ENCODE measurements around the gene OR10C1.
"Not testable (repeated sequence)": the region's sequence is repeated elsewhere in the genome, so short reads cannot be mapped to it uniquely, and the experiment has no call there.

Gene OR10C1, protein sequence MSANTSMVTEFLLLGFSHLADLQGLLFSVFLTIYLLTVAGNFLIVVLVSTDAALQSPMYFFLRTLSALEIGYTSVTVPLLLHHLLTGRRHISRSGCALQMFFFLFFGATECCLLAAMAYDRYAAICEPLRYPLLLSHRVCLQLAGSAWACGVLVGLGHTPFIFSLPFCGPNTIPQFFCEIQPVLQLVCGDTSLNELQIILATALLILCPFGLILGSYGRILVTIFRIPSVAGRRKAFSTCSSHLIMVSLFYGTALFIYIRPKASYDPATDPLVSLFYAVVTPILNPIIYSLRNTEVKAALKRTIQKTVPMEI

DNA sequence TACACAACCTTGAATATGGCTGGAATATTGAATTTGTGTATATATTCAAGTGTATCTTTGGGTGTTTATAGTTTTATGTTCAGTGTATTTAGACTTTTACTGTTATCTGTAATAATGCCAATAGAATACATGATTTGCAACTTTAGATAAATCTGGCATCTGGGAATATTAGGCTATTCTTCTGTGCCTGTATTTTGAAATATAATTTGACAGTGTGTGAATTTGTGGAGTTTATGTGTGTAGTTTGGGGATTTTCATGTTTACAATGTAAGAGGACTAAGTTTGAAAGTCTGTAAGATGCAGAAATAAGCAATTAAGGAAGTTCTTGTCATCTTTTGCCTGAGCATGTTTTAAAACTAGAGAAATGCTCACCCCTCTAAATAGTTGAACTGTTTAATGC, at the start of gene OR10C1:
Gene OR10C1 (plus strand): TSS at position 301 of the 400 bp plus-strand sequence. CDS start 710 bp downstream, outside the sequence.
- in situ Hi-C loops (cut with MboI; ENCODE audit: low sequenced_read_pairs), result no loop called here

DNA sequence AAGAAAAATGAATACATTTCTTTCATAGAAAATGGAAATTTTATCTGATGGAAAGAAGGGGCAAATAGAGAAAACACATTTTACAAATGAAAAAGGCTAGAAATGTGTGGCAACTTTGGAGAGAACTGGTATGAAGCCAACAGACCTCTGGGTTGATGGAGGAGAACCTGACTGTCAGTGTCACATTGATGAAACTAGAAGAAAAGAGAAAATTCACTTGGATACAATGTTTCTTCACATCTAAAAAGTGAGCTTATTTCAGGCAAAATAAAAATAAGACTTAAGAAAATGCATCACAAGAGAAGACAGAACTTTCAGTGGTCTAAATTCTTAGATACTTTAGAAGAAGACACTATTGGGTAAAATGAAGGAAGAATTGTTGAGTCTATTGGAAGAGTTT, 43.8 kb upstream of the OR10C1 start, which contains the start of gene OR12D2:
Gene OR12D2 (plus strand): TSS at position 301 of the 400 bp plus-strand sequence. CDS start 1,069 bp downstream, outside the sequence.
- in situ Hi-C loops (cut with MboI; ENCODE audit: low sequenced_read_pairs), result no loop called here

DNA sequence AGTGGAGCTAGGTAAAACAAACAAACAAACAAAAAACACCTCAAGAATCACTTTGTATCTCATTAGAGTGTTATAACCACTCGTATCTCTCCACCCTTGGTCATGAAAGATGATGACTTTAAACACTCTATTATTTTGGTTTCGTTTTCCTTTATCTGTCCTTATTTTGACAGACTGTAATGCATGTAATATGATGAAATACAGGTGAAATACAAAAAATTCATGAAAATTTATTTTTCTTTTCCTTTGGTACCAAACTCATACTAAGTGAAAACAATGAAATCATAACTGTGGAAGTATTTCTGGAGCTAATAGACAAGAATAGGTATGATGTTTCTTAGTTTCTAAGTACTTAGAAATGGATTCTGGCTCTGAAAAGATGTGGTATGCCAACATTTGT, 39.6 kb upstream of the OR10C1 start:
- in situ Hi-C loops (cut with MboI; ENCODE audit: low sequenced_read_pairs), result no loop called here

DNA sequence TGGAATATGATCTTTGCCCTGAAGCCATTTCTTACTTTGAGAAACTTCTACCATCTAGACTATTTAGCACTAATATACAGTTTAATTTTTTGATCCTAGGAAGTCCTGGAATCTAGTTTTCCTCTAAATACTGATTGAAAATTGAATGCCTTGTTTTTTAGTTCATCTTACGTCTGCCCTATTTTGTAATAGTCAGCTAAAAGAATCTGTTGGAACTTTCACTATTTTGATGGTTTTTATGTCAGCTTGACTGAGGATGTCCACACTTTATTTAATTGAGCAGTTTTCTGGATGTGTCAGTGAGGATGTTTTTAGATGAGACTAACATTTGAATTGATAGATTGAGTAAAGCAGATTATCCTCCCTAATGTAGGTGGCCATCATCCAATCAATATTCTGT, 35.3 kb upstream of the OR10C1 start:
- in situ Hi-C loops (cut with MboI; ENCODE audit: low sequenced_read_pairs), result no loop called here

DNA sequence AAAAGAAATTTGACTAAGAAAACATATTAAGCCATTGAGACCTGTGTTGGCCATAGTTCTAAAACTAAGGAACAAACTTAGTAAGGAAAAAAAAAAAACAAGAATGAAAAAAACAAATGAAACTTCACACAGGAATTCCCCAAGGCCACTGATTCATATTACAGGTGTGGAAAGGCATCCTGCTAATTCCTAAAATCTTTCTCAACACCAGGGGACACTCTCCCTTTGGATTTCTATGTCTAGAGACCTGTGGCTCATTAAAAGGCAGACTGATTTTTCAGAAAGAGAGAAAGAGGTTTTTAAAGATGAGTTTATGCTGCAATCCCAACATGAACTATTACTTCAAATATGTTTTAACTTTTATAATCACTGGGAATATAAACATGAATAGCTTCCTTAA, 24.5 kb upstream of the OR10C1 start, which contains the start of gene OR12D1:
Gene OR12D1 (plus strand): TSS at position 341 of the 400 bp plus-strand sequence.
- in situ Hi-C loops (cut with MboI; ENCODE audit: low sequenced_read_pairs), result no loop called here

DNA sequence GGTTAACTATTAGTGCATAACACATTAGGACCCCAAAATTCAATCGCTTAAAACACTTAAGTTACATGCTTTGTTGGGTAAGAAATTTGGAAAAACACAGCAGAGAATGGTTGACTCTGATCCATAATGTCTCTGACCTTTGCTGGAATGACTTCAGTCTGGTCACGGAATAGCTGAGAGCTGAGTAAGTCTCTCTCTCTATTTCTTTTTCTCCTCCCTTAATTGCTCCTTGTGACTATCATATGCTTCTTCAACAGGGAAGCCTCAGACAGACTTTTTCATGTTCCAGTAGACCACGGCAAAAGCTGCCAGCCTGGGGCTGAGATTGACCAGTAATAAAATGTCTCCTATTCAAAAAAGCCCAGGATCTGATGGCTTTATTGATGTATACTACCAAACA, 19.6 kb upstream of the OR10C1 start:
- in situ Hi-C loops (cut with MboI; ENCODE audit: low sequenced_read_pairs), result no loop called here

DNA sequence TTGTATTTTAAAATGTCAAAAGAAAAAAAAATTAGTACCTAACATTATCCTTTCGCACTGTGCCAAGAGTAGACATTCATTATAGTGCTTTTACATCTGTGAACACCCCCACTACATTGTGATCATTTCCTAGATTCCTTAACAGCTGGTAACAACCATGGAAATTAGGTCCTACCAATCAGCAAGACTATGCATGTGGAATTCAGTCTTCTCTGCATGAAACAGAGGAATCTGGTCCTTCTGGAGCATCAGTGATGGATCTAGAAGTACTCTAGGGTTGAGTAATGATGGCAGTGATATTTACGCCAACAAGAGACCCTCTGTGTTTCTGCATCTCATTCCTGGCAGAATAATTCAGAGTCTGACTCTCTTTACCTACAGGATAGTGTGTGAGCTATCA, 14.9 kb upstream of the OR10C1 start:
- in situ Hi-C loops (cut with MboI; ENCODE audit: low sequenced_read_pairs), result no loop called here

DNA sequence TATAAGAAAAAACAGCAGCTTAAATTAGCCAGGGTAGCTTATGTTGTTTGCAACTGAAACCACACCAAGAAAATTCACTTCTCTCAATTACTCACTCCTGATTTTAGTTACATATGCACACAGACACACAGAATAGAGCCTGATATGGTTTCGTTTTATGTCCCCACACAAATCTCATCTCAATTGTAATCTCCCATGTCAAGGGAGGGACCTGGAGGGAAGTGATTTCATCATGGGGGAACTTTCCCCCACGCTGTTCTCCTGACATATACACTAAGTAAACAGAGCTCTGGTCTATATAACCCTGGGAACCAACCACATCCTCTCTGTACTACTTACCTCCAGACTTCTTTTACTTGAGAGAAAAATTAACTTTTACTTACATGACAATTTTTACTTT, 14.5 kb upstream of the OR10C1 start:
- in situ Hi-C loops (cut with MboI; ENCODE audit: low sequenced_read_pairs), result no loop called here

DNA sequence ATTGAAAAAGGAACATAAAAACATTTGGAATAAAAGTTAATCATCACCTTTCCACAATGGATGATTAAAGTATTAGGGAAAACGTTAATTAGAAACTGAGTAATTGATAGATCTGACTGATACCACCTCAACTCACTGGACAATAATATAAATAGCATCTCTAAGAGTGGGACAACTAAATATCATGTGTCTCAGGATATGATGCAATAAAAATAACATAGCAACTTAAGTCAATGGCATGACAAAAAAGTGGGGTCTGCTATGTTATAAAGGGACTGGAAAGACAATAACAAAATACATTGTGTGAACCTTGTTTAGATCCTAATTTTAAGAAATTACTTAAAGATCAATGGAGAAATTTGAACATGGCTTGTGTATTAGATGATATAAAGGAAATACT, 14.0 kb upstream of the OR10C1 start:
- in situ Hi-C loops (cut with MboI; ENCODE audit: low sequenced_read_pairs), result no loop called here

DNA sequence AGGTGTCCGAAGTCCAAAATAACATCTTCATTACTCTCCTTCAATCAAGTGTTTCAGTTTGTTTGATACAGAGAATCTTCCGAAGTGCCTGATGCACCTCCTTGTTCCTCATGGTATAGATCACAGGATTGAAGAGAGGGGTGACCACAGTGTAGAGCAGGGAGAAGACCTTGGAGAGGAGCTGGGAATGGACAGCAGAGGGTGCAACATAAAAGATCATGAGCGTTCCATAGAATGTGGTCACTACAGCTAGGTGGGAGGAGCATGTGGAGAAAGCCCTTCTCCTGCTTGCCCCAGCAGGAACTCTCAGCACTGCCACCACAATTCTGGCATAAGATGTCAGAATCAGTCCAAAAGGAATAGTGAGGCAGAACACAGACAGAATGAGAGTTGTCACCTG, 12.5 kb upstream of the OR10C1 start:
- in situ Hi-C loops (cut with MboI; ENCODE audit: low sequenced_read_pairs), result no loop called here

DNA sequence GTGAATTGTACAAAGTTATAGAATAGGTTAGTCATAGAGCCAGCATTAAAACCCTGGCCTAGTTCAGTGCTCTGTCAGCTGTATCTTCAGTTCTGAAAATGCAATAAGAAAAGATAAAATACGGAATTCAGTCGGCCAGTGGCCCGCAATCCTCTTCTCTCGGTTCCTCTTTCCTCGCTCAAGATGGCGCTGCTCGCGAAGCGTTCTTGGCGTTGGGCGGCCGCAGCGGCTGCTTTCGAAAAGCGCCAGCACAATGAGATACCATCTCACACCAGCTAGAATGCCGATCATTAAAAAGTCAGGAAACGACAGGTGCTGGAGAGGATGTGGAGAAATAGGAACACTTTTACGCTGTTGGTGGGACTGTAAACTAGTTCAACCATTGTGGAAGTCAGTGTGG, 2.4 kb upstream of the OR10C1 start:
- in situ Hi-C loops (cut with MboI; ENCODE audit: low sequenced_read_pairs), result not testable (repeated sequence)

DNA sequence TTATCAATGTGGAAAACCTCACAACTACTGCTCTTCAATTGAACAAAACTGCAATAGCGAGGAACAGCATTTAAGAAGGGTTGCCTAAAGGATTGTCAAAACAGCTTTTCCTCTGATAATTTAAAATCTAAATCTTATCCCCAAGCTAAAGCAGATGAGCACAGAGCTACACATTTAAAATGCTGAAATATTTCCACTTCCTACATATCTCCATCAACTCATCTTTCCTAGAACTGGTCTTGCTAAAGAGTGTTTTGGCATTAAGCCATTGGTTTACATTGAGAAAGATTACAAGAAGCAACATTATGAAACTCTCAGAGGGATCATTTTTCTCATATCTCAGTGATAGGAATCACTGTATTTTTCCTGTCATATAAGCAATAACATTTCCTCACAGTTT, 3.6 kb downstream of the OR10C1 start:
- in situ Hi-C loops (cut with MboI; ENCODE audit: low sequenced_read_pairs), result no loop called here

DNA sequence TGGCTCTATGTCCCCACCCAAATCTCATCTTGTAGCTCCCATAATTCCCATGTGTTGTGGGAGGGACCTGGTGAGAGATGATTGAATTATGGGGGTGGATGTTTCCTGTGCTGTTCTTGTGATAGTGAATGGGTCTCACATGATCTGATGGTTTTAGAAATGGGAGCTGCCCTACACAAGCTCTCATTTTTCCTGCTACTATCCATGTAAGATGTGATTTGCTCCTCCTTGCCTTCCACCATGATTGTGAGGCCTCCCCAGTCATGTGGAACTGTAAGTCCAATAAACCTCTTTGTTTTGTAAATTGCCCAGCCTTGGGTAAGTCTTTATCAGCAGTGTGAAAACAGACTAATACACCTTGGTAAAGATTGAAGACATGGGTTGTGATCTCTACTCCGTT, 4.9 kb downstream of the OR10C1 start:
- in situ Hi-C loops (cut with MboI; ENCODE audit: low sequenced_read_pairs), result not testable (repeated sequence)

DNA sequence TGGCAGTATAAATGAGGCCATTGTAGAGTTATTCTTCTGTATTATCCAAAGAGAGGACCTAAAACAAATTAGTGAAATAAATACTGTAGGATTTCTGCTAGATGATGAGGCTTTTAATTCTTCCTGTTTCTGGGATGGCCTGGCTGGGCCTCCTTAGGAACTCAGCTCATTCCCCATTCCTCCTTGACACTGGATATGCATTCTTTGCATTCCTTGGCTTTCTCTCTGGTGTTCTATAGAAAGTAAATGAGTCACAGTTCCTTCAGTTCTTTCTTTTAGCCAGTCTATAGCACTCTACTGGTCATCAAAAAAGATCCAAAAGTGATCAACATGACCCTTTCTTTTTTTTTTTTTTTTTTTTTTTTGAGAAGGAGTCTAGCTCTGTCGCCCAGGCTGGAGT, 8.6 kb downstream of the OR10C1 start:
- in situ Hi-C loops (cut with MboI; ENCODE audit: low sequenced_read_pairs), result no loop called here

DNA sequence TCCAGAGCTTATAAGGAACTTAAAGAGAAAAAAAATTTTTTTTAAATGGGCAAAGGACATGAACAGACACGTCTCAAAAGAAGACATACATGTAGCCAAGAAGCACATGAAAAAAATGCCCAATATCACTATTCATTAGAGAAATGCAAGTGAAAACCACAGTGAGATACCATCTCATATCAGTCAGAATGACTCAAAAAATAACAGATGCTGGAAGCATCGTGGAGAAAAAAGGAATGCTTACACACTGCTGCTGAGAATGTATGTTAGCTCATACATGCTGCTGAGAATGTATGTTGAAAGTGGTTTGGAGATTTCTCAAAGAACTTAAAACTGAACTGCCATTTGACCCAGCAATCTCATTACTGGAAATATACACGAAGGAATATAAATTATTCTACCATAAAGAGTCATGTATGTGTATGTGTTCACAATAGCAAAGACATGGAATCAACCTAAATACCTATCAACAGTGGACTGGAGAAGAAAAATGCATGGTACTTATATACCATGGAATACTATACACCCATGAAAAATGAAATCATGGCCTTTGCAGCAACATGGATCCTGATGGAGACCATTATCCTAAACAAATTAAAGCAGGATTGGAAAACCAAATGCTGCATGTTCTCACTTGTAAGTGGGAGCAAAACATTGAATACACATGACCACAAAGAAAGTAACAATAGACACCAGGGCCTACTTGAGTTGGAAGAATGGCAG, 12.5 kb downstream of the OR10C1 start:
- in situ Hi-C loops (cut with MboI; ENCODE audit: low sequenced_read_pairs), result no loop called here

DNA sequence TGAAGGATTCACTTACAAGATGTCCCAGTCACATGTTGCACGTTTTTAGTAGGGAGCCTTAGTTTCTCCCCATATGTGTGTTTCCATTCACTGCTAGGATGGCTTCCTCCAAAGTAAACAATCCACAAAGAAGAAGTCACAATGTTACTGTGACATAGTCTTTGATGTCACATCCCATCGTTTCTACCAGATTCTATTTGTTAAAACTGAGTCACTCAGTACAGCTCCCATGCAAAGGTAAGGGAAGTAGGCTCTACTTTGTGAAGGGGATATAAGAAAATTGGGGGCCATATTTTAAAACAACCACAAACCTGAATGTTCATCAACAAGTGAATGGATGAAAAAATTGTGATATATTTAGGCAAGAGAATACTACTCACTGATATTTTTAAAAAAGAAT, 17.9 kb downstream of the OR10C1 start, which contains the start of the genes OR11A1 and OR2H1:
Gene OR11A1 (minus strand): TSS at position 101 of the 400 bp plus-strand sequence. CDS start 29,430 bp downstream, outside the sequence.
Gene OR2H1 (plus strand): TSS at position 185 of the 400 bp plus-strand sequence. CDS start 4,615 bp downstream, outside the sequence.
- in situ Hi-C loops (cut with MboI; ENCODE audit: low sequenced_read_pairs), result no loop called here

DNA sequence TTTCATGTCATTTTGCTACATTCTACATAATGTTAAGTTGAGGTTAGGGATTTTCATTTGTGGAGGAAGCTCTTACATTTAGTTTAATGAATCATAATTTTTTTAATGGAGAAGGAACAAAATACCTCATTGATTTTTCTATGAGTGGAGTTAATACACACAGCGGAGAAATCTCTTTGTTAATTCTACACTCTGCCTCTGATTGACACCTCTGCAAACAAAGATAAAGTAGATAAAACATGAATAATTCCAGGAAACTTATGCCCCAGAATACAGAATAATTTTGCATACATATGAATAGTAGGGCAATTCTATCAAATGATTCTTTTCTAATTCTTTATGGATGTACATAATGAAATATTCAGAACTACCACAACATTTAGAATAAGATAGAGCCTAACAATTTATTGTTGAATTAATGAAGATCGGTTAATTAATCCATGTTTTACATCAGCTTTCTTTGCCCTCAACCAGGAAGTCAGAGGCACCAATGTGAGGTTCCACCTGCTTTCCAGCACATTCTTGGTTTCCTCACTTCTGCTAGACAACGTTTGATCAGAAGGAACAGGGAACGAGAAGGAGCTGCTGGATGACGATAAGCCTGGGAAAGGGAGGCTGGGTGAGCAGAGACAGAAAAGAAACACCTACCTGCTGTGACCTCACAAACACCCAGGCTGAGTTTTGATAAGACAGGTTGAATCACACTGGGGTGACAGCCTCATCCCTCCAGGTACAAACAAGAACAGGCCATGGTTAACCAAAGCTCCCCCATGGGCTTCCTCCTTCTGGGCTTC, 22.1 kb downstream of the OR10C1 start:
- in situ Hi-C loops (cut with MboI; ENCODE audit: low sequenced_read_pairs), result no loop called here

DNA sequence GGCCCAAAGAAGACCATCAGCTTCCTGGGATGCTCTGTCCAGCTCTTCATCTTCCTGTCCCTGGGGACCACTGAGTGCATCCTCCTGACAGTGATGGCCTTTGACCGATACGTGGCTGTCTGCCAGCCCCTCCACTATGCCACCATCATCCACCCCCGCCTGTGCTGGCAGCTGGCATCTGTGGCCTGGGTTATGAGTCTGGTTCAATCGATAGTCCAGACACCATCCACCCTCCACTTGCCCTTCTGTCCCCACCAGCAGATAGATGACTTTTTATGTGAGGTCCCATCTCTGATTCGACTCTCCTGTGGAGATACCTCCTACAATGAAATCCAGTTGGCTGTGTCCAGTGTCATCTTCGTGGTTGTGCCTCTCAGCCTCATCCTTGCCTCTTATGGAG, 22.9 kb downstream of the OR10C1 start:
- in situ Hi-C loops (cut with MboI; ENCODE audit: low sequenced_read_pairs), result no loop called here

DNA sequence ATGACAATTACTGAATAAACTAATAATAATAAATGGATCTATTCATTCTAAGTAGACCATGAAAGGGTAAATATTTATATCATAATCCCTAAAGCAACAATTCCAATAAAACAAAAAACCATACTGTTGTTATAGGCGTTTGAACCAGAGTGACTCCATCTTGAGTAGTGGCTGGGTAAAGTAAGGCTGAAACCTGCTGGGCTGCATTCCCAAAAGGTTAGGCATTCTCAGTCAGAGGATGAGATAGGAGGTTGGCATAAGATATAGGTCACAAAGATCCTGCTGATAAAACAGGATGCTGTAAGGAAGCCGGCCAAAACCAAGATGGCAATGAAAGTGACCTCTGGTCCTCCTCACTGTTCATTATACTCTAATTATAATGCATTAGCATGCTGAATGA, 26.2 kb downstream of the OR10C1 start:
- in situ Hi-C loops (cut with MboI; ENCODE audit: low sequenced_read_pairs), result no loop called here

DNA sequence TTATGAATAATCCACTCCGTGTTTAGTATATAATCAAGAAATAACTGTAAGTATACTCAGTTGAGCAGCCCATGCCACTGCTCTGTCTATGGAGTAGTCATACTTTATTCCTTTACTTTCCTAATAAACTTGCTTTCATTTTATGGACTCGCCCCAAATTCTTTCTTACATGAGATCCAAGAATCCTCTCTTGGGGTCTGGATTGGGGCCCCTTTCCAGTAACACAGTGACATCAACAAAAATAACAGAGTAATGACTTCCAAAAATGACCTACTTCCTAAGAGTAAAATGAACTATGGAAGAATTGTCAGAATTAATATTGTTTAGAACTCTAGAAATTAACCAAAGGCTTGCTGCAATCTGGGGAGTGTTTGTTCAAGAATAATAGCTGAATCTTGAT, 26.7 kb downstream of the OR10C1 start:
- in situ Hi-C loops (cut with MboI; ENCODE audit: low sequenced_read_pairs), result no loop called here

DNA sequence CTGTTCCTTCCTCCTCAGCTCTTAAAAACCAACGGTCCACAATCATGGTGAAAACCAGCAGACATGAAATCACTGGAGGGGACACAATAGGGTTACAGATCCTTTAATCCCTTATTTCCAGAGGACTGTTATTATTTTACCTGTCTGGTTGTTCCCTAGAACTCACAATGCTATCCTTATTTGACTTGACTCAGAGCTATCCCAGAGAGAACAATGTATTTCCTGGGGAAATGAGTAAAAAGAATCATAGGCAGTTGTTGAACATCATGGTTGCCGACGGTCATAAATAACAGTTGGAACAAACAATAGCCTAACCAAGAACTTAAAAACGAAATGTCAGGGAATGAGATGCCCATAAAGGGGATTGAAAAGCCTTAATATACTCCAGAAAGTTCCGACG, 27.1 kb downstream of the OR10C1 start:
- in situ Hi-C loops (cut with MboI; ENCODE audit: low sequenced_read_pairs), result no loop called here
